NK-92 treated with Interleukin-12 subunit alpha and Interleukin-12 subunit beta, amount 100 ng/mL, for 24 hours (cell line): ENCODE measurements around the gene TMEM163.

Experiments used
- DNase-seq: peaks from one replicate; lab custom pipeline; 2025; lab: John Stamatoyannopoulos, UW

TMEM163 gene

GRCh38 chr2:134435936-134436335 is 282.9 kb downstream of the TMEM163 start:
- no peak for DNase-seq

GRCh38 chr2:134435505-134435904 is 283.3 kb downstream of the TMEM163 start:
- DNase-seq, result no peak

DNA sequence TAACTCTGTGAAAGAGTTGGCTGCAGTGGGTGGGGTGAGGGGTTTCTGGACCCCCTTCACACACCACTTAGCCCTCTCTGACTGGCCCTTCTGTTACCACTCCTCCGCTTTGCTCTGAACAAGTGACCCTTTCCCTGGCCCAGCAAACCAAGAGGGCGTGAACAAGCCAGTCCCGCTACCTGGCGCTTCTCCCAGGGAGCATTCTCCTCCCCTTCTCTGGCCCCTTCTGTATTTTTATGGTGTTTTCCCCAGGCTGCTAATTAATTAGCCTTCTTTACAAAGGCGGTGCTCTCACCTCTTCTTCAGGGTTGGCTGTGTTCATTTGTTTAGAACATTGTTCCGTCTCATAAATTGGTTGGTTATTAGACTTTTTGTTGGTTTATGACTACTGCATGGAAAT is 284.8 kb downstream of the TMEM163 start:
- DNase-seq, result no peak

GRCh38 chr2:134433469-134433868 is 285.3 kb downstream of the TMEM163 start:
- DNase-seq, result no peak

DNA sequence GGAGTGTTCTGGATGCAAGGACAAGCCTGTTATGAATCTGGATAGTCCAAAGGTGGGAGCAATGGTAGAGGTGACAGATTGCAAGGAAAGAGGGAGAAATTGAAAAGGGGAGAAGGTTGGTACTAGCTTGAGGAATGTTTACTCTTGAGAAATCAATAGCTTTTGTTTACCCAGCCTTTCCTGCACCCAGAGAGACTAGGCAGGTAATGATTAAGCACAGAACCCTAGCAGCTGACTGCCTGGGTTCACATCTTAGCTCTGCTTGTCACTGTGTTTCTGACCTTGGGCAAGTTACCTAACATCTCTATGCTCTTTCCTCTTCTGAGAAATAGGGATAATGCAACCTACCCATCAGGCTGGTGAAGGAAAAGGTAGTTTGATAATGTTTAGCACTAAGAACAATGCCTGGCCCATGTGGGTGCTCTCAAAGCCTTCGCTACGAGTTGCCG is 286.3 kb downstream of the TMEM163 start:
- DNase-seq, result no peak

DNA sequence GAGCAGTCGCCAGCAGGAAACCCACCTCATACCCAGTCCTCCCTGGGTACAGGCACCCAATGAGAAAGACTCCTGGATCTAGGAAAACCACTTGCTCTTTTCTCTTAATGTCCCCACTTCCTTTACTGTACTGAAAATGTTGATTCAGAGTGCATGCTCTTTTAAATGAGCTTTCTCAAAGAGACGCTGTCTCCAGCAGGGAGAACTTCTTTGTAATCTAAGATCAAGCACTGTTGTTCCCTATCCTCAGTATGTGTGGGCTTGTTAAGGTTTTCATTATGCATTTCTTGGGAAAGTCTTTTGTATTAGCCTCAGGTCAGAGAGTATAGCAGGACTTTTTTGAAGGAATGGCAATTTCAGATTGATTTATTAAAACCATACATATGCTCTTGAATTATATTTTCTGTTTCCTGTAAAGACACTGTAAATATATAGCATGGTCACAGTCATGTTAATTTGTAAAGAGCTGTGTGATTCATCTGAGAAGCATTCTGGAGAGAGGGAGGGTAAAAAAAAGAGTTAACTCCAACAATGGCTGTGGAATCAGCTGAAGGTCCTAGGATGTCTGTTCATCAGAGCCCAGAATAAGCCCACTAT is 286.9 kb downstream of the TMEM163 start:
- no peak for DNase-seq

- no peak for DNase-seq
These were observed 288.9 kb downstream of the TMEM163 start for GRCh38 chr2:134429886-134430285.

- DNase-seq, result no peak
These were observed 292.1 kb downstream of the TMEM163 start for GRCh38 chr2:134426721-134427120.

GRCh38 chr2:134425724-134426496 is 292.9 kb downstream of the TMEM163 start:
- DNase-seq, result no peak

DNA sequence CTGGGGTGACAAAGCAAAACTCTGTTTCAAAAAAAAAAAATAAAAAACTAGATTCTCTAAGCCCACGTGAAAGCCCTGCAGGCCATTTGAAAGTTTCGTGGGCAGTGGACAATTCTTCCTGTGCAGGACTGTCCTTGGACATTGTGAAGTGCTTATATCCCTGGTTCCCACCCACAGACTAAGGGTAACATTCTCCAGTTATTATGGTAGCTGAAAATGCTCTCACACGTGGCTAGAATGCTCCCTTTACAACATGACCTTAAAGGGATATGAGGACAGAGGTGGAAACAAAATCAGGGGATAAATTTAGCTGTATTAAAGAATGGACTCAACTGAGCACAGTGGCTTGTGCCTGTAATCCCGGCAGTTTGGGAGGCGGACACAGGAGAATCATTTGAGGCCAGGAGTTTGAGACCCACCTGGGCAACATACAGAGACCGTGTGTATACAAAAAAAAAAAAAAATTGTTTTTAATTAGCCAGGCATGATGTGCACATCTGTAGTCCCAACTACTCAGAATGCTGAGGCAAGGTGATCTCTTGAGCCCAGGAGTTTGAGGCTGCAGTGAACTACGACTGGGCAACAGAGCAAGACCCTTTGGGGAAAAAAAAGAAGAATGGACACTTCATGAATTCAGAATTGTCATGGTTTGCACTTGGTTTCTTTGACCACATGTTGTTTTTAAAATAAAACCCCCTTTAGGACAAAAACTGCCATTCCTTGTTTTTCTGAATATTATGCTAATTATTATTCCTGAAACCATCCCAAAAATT is 297.1 kb downstream of the TMEM163 start:
- DNase-seq, result no peak

- DNase-seq, result no peak
These were observed 297.9 kb downstream of the TMEM163 start for GRCh38 chr2:134420920-134421319.

DNA sequence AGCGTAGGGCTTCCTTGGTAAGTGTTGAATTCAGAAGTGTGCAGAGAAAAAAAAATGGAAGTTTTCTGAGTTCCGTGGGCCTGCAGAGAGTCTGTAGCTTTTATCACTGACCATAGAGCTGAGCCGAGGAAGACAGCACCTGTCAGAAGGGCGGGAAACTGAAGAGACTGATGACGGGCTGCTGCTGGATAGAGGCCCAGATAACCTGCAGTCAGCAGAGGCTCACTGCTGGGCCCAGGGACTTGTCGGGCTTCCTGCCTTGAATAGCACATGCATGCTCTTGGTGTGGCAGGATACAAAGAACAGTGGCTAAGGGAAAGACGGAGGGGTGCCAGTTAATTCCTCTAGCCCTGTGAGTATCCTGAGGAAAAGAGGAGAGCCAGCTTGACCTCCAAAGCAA is 298.5 kb downstream of the TMEM163 start:
- no peak for DNase-seq

GRCh38 chr2:134417968-134418582 is 300.7 kb downstream of the TMEM163 start:
- DNase-seq, result no peak

- no peak for DNase-seq
These were observed 302.2 kb downstream of the TMEM163 start for GRCh38 chr2:134416637-134417036.

DNA sequence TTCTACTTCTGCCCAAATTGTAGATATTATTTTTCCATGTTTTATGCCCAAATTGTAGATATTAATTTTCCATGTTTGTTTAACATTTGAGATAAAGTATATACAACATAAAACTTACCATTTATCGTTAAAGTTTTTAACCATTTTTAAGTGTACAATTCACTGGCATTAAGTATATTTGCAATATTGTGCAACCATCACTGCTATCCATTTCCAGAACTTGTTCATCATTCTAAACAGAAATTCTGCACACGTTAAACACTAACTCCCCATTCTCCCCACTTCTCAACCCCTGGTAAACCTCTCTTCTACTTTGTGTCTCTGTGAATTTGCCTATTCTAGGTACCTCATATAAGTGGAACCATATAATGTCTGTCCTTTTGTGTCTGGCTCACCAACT is 302.8 kb downstream of the TMEM163 start:
- DNase-seq, result no peak

- DNase-seq, result no peak
These were observed 304.9 kb downstream of the TMEM163 start for GRCh38 chr2:134413912-134414311.

DNA sequence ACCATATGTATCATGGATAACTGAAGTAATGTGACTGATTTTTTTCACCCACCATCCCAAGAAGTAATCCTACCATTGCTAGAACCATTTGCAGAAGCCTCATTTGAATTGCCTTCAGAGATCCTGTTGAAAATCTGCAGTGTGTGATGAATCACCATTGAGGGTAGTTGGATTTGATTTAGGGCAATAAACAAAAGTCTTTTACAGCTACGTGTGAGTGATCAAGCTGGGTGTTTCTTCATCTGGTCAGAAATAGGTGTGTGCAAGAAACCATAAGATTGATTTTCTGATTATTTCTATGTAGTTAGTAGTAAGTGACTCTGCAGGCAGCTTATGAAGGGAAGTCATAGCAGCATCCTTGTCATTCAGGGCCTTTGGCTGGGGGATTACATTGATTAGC is 305.4 kb downstream of the TMEM163 start:
- DNase-seq, result no peak

DNA sequence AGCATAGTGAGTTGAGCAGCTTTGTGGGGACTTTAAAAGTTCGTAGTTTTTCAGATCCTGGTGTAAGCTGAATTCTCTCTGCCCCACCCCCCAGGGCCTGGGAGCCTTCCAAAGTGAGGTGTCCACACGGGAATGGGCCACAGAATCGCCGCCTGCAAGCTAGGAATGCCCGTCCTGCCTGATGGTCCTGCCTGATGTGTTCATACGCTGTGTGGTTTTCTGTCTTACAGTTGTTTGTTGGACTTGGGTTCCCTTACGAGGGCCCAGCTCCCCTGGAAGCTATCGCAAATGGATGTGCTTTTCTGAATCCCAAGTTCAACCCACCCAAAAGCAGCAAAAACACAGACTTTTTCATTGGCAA is 306.2 kb downstream of the TMEM163 start:
- no peak for DNase-seq

DNA sequence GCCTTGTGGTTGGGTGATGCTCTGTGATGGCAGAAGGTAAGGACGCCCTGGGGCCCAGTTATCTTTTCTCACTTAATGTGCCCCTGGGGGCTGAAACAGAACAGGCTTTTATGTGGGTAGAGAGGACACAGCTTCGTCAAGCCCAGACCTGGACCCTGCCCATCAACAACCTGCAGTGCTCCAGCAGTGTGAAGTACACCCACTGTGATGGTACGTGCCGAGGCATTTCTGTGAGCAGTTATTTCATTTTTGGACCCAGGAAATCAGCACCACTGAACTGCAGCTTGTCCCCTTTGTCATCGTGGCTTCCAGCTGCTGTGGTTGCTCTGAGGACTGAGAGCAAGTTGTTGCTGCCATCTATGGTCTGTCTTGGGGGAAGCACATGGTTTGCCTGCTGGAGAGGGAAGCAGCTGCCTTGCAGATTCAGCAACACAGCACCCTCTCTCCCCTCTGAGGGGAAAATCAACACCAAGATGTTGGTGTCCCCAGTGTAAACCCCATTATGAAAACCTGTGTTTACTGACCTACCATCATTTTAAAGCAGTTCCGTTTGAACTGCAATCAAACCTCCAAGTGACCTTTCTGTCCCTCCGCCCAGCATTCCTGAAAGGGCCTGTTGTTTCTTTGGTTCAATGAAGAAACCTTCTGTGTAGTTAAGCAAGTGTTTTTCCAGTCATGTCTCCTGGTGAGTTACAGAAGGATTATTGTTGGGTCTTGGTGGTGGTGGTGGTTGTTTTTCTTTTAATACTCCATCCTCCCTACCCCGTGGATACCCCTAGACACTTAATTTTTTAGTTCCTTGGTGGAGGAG is 306.8 kb downstream of the TMEM163 start:
- peak; percentile 64 for DNase-seq

- DNase-seq, result no peak
These were observed 307.4 kb downstream of the TMEM163 start for GRCh38 chr2:134411279-134411827.

- no peak for DNase-seq
These were observed 308.0 kb downstream of the TMEM163 start for GRCh38 chr2:134410831-134411231.
